HG02759 (cell line): ENCODE data around the gene PPA1.
"Not testable (repeated sequence)": the region's sequence is repeated elsewhere in the genome, so short reads cannot be mapped to it uniquely, and the experiment has no call there.

ENCODE experiments used
- ATAC-seq: cut with Tn5 transposase; IDR thresholded peaks from one replicate; pipeline ENCODE4 v1.9.1; 2021; ENCODE audit warnings: mild to moderate bottlenecking, moderate library complexity; ENCODE audit not compliant: unreplicated experiment

PPA1 gene

DNA sequence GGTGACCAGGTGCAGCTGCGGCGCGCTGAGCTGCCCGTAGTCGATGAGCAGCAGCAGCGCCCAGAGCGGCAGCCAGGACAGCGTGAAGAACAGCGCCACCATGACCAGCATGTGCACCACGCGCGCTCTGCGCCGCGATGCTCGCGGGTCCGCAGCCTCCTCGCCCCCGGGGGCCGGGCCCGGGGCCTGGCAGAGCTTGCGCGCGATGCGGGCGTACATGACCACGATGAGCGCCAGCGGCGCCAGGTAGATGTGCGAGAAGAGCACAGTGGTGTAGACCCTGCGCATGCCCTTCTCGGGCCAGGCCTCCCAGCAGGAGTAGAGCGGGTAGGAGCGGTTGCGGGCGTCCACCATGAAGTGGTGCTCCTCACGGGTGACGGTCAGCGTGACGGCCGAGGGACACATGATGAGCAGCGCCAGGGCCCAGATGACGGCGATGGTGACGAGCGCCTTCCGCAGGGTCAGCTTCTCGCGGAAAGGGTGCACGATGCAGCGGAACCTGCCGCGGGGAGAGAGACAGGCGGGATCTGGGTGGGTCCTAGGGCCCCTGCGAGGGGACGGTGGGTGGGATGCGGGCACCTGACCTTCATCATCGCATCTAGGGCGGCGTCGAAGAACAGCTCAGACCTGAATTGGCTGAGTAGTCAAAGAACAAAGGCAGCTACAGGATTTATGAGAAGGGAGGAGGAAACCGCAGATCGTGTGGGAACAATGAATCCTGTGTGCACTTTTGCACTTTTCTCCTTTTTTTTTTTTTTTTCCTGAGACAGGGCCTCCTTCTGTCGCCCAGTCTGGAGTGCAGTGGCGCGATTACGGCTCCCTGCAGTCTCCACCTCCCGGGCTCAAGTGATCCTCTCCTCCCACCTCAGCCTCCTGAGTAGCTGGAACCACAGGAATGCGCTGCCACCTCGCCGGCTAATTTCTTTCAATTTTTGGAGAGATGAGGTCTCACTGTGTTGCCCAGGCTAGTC, 22.4 kb upstream of the PPA1 start:
- ATAC-seq: no peak

DNA sequence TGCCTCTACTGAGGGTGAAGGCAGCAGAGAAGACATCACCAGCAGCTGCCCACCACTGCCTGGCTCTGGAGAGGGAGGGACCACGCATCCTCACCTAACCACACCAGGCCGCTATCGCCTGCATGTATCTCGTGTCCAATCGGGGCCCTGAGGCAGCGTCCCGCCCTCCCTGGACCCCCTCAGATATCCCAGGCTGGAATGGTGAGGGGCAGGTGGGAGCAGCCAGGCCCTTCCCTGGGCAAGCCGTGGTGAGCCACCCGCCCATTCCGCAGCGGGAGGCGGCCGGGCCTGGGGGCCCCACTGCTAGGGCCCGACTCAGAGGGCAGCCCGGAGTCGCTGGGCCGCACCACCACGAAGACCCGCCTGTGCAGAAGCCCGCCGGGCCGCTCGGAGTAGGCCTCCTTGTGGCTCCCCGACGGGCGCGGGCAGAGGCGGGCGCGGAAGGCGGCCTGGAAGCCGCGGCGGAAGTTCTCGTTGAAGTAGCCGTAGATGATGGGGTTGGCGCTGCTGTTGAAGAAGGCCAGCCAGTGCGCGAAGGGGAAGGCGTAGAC, 21.6 kb upstream of the PPA1 start:
- no peak for ATAC-seq

- no peak for ATAC-seq
These were observed 20.9 kb upstream of the PPA1 start for GRCh38 chr10:70253878-70254765.

DNA sequence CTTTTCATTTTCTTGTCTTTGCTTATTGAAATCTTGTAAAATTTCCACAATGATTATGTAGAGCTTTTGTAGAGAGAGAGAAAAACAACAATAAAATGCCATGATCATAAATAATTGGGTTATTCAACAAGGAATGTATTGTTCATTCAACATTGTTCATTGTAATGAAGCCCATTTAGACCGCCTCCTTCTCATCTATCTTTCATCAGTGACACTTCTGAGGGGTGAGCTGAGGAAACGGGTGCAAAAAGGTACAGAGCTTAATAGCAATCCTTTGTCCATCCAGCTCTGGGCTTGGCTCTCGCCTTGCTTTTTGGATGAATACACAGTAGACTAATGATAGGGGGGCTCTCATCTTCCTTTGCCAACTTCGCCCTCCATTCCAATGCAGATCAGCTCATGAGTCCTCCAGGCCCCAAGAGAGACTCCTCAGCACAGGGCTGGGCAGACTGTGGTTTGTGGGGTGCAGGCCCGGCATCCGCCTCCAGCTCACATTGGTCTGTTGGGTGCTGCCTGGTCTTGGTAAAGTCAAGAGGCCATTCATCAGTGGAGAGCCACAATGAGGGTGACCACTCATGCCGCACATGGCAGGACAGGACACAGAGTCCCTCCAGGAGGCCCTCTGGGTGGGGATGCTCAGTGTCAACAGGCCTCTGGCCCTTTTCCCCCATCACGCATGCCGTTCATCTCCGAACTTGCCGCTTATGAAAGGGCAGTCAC, 17.9 kb upstream of the PPA1 start:
- ATAC-seq: no peak

DNA sequence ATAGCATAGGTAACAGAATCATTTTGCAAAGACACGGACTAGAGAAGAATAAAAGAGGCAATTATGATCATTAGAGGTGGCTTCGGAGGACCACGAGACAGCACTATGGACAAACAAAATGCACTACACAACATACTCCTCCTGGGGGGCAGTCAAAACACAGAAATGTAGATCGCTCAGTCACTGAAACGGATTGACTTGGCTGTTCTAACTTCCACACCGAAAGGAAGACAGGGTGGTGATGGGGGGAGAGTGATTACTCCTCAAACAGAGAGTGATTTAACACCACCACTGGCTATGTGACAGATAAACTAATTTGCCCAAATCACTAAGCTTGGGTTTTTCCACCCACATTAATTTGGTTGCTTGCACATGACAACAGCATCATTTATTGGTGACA, 14.1 kb upstream of the PPA1 start:
- no peak for ATAC-seq

DNA sequence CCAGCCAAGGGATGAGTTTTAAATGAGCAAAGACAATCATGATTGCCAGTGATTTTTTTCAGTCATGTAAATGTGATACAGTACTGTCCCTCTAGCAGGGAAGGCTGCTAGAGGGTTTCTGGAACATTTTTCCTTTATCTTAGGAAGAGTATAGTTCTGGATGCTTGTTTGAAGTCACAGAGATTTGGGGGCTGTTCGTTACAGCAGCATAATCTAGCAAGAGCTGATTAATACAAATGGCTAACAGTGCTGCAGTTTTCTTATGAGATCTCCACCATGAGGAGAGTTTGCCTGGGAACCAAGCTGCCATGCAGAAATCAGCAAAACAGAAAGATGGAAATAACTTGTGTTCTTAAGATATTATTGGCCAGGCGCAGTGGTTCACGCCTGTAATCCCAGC, 7.9 kb upstream of the PPA1 start:
- no peak for ATAC-seq

GRCh38 chr10:70239986-70240385, 6.8 kb upstream of the PPA1 start:
- ATAC-seq: not testable (repeated sequence)

DNA sequence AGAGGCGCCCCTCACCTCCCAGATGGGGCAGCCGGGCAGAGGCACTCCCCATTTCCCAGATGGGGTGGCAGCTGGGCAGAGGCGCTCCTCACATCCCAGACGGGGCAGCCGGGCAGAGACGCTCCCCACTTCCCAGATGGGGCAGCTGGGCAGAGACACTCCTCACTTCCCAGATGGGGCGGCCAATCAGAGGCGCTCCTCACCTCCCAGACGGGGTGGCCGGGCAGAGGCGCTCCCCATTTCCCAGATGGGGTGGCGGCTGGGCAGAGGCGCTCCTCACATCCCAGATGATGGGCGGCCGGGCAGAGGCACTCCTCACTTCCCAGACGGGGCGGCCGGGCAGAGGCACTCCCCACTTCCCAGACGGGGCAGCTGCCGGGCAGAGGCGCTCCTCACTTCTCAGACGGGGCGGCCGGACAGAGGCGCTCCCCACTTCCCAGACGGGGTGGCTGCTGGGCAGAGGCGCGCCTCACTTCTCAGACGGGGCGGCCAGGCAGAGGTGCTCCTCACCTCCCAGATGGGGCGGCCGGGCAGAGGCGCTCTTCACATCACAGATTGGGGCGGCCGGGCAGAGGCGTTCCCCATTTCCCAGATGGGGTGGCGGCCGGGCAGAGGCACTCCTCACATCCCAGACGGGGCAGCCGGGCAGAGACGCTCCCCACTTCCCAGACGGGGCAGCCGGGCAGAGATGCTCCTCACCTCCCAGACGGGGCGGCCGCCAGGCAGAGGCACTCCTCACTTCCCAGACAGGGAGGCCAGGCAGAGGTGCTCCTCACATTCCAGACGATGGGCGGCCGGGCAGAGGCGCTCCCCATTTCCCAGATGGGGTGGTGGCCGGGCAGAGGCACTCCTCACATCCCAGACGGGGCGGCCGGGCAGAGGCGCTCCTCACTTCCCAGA, 6.1 kb upstream of the PPA1 start:
- ATAC-seq: not testable (repeated sequence)

DNA sequence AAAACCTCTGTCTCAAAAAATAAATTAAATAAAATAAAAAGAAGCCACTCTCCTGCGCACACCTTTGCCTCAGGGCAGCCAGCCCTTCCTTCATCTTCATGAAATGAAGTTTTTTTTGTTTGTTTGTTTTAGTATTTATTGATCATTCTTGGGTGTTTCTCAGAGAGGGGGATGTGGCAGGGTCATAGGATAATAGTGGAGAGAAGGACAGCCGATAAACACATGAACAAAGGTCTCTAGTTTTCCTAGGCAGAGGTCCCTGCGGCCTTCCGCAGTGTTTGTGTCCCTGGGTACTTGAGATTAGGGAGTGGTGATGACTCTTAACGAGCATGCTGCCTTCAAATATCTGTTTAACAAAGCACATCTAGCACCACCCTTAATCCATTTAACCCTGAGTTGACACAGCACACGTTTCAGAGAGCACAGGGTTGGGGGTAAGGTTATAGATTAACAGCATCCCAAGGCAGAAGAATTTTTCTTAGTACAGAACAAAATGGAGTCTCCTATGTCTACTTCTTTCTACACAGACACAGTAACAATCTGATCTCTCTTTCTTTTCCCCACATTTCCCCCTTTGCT, 4.8 kb upstream of the PPA1 start:
- ATAC-seq: not testable (repeated sequence)

- ATAC-seq: no peak
These were observed 1.6 kb upstream of the PPA1 start for GRCh38 chr10:70234668-70235447.

DNA sequence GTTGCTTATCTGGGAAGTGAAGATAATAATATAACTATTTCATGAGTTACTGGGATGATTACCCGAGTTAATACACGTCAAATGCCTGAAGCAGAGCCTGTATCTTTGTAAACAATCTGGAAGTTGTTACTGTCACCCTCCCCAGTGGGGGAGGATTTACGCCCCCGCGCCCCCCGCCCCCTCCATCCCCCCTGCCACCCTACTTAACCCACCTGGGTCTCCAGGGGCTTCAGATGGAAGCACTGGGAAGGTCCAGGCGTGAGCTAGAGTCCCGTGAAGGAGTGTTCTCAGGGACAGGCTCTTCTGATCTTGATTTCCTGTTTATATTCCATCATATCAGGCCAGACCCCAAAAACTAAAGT, 691 bp upstream of the PPA1 start:
- no peak for ATAC-seq

DNA sequence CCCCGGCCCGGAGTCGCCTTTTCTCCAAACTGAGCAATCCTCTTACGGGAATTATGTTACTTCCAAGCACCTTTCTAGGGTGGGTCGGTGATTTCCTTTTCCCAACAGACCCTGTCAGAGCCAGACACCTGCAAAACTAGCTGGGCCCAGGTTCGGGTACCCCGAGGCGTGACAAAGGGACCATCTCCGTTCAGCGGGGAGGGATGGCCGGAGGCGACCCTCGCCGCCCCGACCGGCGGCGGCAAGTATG, 445 bp downstream of the PPA1 start:
- ATAC-seq: no peak

DNA sequence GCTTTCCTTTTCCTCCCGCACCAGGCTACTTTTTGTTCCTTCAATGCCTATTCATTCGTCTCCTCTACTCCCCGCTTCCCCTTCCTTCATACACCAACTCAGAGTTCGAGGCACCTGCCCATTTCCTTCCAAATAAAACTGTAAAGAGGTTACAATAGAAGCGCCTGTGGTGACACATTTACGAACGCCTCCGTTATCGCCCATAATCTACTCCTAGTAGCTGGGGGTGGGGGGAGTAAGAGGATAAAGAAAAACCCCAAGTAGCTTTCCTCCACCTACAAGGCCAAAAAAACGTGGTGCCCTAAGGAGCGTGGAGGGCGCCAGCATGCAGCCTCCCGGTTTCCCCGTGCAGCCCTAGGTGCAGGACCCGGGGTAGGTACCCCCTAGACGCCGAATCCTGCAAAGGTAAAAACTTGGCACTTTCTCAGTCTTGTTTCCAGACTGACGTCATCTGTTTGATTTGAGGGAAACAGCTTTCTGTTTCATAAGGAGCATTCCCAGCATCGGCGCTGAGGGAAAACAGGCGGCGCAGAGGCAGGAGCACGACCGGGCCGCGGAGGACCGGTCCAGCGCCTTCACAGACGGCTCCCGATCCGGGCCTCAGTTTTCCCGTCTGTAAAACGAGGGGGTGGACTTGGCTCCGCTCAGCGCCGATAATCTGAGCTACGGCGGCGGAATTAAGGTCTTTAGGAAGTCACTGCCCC, 922 bp downstream of the PPA1 start:
- ATAC-seq: no peak

- ATAC-seq: no peak
These were observed 4.7 kb downstream of the PPA1 start for GRCh38 chr10:70228491-70228890.

DNA sequence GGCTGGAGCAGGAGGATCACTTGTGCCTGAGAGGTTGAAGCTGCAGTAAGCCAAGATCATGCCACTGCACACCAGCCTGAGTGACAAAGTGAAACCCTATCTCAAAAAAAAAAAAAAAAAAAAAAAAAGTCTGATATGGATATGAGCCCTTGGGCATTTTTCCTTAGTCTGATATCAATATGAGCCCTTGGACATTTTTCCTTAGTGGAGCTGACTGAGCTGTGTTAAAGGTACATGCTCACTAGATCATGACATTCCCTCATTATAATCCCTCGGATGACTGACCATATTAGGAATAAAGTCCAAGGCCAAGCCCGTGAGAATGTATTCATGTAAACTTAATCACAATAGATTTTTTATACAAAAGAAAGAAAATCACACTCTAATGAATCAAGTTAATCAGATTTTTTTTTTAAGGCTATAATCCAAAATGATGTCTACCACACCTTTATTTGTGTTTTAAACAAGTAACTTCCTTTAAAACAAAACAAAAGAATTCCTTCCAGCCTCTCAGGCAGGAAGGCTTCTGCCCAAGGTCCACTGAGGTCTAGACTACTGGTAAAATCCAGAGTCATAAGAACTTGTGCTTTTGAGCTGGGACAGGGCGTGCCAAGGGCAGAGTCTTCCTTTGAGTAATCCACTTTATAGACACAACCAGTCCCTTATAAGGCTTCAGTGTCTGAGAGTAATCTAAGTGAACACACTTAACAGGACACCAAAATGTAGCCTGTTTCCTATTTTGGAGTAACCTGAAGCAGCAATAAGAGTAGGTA, 5.5 kb downstream of the PPA1 start:
- no peak for ATAC-seq

DNA sequence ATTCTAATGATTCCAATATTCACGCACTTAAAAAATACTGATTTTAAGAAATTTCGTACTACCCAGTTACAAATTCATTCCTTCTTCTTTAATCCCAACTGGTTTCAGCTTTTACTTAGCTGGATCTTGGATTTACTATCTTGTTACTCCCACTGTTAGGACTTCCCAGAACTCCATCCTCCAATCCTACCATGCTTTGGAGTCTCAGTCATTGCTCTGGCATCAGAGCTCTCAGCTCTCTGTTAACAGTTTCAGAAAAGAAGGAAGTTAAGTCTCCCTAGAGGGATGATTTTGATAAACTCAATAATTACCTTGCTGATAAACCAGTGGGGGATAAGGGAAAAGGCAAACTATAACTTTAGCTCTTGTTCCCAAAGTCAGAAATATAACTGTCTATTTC, 9.5 kb downstream of the PPA1 start:
- no peak for ATAC-seq

DNA sequence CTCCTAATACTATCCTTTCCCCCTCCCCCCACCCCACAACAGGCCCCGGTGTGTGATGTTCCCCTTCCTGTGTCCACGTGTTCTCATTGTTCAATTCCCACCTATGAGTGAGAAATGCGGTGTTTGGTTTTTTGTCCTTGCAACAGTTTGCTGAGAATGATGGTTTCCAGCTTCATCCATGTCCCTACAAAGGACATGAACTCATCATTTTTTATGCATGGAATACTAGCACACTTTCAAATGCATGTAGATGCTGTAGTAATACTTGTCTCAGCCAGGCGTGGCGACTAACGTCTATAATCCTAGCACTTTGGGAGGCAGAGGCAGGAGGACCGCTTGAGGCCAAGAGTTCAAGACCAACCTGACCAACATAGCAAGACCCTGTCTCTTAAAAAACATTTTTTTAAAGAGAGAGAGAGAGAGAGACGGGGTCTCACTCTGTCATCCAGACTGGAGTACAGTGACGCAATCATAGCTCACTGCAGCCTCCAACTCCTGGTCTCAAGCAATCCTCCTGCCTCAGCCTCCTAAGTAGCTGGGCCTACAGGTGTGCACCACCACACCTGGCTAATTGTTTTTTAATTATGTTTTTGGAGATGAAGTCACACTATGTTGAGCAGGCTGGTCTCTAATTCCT, 10.3 kb downstream of the PPA1 start:
- ATAC-seq: not testable (repeated sequence)
